CD1c-positive myeloid dendritic cell (primary cell): ENCODE results near the gene APLP2.

Experiments
- DNase-seq: peaks from one replicate; pipeline ENCODE4 v3.0.0-alpha.2; 2016; ENCODE audit errors: extremely low spot score

The APLP2 gene

DNA sequence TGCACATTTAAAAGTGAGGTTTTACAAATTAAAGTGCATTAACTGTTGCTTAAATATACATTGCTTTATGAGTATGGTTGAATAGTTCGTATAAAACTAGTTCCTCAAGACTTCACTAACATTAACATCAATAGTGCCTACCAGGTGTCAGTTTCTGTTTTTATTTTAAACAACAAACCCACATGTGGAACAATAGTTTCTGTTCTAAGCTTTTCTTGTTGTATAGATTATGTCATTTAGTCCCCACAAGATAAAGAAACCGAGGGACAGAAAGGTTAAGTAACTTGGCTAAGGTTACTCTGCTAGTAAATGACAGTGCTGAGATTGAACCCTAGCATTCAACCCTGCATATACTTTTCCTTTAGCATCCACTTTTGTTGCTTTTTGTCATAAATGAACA, 48.5 kb downstream of the APLP2 start:
- DNase-seq: no peak

DNA sequence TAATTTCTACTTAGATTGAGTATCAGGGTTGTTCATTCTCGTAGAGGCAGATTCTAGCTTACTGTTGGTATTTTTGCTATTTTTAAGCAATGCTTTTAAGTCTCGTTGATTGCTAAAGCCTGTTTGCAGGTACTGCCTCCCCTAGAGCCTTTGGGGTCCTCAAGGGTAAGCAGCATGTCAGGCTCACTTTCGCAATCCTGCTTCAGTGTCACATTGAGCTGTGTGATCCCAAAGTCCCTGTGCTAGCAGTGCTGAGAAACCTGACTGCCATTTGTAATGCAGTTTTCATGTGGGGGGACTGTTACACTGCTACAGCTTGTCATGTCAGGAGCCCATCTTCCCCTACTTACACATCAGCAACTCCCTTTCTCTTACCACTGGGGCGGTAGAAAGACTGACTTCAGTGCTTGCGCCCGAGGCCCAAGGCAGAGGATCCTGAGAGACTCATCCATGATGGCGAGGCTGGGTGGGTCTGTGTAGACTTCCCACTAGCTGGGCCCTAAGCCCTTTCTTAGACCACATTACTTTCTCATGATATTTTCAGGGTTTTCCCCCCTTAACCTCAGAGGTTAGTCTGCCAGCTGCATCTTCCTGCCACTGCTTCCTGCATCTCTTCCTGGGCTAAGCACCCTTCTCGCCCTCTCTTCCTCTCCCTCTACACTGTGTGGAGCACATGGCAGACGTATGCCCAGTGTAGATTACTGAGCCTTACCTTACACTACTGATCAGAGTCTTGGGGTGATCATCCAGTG, 49.1 kb downstream of the APLP2 start:
- DNase-seq: no peak

DNA sequence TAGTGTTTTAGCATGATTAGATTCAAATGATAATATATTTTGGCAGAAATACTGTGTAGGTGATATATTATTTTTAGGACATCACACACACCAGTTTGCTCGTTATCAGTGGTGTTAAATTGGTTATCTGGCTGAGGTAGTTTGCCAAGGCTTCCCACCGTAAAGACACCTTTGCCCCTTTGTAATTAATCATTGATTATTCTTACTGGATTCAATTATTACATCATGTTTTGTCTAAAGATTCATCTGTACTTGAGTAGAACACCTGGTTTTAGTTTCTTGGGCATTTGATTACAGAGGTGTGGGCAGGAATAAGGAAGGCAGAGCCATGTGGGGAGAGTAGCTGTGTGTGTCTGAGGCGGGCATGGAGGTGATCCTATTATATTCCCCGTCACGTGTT, 50.4 kb downstream of the APLP2 start:
- DNase-seq: no peak

DNA sequence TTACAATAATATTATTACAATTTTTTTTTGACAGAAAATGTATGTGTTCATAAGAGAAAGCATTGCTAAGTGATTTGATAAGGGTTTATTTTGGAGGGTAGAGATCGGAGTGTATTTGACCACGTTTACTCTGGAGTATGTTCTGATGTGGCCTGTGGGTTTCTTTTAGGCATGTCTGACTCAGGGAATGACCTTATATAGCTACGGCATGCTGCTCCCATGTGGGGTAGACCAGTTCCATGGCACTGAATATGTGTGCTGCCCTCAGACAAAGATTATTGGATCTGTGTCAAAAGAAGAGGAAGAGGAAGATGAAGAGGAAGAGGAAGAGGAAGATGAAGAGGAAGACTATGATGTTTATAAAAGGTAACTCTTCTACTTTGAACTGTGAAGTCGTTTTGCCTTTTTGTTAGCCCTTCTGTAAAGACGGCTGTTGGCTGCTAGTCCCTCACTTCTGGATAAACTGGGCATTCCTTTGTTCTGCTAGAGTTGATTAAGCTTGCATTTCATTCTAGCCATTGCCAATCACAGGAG, 51.8 kb downstream of the APLP2 start:
- no peak for DNase-seq

DNA sequence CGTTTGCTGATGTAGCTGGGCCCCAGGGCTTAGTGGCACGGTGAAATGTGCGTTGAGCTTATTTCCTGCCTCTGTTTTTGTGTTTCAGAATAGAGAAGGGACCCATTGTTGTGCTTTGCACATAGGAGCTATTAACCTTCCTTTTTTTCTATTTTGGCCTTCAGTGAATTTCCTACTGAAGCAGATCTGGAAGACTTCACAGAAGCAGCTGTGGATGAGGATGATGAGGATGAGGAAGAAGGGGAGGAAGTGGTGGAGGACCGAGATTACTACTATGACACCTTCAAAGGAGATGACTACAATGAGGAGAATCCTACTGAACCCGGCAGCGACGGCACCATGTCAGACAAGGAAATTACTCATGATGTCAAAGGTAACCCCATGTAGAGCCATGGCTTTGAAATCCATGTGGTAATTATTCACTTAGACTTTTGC, 52.5 kb downstream of the APLP2 start:
- peak; percentile 35 for DNase-seq

DNA sequence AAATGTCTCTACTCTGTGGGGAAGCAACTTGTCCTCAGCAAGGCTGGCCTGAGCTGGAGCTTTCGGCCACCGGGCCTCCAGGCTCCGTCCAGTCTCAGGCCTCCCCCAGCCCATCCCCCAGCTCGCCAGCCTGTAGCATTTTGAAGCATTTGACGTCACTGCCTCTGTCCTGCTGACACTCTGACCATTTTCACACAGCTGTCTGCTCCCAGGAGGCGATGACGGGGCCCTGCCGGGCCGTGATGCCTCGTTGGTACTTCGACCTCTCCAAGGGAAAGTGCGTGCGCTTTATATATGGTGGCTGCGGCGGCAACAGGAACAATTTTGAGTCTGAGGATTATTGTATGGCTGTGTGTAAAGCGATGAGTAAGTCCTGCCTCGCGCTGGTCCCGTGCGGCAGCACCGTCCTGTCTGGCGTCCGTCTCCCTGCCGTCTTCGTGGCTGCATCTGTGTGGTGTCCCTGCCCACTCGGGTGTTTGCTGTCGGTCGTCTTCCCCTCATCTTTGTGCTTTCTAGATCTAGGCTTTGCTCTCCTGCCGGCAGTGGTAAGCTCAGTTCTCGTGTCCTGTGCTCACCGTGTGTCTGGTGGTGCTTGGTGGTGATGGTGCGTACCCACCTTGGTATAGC, 53.8 kb downstream of the APLP2 start:
- DNase-seq: no peak

DNA sequence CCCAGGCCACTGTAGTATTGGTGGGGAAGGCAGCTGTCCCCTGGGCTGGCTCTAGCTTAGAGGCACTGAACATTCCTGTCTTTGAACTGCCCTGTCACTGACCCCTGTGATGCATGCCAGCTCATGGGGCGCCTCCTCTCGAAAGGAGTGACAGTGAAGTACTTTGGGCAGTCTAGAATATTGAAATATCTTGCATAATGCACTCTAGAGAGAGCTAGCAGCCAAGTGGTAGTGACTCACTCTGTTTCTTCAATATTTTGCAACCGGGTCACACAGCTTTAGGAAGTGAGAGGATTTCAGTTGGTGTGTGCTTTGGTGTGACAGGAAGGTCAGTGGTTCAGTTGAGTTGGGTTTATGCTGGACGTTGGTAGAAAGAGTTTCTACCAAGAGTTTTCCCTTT, 54.4 kb downstream of the APLP2 start:
- peak; percentile 95 for DNase-seq

DNA sequence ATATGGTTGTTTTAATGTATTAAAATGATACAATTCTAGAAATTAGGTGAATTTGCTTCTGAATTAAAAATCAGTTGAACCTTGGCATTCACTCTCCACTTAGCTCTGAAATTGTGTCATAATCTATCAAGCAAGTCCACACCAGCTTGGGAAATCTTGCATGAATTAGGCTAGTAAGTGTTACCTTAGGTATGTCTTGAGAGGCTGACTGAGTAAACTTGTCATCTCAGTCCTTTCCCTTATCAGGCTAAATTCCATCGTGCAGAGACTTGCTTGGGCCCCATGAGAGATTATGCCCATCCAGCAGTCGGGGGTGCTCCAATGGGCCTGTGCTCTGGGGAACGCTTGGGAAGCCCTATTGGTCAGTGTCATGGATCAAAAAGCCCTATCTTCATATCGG, 55.9 kb downstream of the APLP2 start:
- no peak for DNase-seq

DNA sequence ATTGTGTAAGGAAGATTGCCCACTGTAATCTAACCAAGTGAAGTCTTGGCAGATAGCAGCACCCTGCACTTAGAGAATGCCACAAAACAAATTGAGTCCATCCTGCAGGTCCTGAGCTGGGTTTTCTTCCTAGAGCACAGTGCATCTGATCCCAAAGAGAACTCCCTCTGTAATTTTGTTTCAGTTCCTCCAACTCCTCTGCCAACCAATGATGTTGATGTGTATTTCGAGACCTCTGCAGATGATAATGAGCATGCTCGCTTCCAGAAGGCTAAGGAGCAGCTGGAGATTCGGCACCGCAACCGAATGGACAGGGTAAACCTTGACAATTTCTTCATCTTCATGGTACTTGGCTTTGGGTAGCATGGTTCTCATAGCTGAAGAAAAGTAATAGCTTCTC, 56.8 kb downstream of the APLP2 start:
- peak; percentile 39 for DNase-seq

DNA sequence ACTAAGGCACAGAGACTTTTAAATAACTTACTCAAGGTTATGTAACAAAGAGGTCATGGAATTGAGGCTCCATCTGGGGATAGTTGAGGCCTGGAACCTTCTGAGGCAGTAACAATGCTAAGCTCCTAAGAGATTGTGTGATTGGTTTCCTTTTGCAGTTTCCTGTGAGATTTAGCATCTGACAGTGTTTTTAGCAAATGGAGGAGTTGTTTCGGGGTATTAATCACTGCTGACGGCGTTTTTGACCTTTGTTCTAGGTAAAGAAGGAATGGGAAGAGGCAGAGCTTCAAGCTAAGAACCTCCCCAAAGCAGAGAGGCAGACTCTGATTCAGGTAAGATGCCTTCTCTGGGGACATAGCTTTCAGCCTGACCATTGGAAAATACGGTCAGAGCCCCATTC, 57.8 kb downstream of the APLP2 start:
- DNase-seq: no peak

DNA sequence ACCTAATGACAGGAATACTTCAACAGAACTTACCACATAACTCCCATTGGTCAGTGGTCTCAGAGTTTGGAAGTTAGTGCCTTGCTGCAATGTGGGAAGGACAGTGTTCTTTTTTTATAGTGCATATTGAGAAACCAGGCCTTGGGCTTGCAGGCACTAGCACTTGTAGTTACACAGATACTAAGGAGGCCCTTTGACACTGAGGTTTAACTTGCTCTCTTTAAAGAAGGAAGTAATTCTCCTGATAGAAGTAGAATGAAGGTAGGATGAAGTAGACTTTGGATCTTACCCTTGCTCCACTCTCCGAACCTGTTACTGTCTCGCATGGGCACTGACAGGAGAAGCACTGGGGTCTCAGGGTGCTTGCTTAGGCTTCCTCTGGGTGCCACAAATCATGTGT, 58.9 kb downstream of the APLP2 start:
- no peak for DNase-seq

DNA sequence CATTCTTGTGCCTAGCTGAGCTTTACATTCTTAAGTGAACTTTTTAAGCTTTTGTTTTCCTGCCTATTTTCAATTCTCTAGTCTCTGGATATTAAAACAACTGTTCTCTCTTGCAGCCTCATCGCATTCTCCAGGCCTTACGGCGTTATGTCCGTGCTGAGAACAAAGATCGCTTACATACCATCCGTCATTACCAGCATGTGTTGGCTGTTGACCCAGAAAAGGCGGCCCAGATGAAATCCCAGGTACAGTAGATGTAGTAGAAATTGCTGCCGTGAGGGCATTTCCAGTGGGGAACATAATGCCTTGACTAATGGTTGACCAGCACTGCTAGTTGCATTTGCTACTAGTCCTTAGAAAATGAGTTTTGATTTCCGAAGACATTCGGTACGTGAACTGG, 60.2 kb downstream of the APLP2 start:
- no peak for DNase-seq

DNA sequence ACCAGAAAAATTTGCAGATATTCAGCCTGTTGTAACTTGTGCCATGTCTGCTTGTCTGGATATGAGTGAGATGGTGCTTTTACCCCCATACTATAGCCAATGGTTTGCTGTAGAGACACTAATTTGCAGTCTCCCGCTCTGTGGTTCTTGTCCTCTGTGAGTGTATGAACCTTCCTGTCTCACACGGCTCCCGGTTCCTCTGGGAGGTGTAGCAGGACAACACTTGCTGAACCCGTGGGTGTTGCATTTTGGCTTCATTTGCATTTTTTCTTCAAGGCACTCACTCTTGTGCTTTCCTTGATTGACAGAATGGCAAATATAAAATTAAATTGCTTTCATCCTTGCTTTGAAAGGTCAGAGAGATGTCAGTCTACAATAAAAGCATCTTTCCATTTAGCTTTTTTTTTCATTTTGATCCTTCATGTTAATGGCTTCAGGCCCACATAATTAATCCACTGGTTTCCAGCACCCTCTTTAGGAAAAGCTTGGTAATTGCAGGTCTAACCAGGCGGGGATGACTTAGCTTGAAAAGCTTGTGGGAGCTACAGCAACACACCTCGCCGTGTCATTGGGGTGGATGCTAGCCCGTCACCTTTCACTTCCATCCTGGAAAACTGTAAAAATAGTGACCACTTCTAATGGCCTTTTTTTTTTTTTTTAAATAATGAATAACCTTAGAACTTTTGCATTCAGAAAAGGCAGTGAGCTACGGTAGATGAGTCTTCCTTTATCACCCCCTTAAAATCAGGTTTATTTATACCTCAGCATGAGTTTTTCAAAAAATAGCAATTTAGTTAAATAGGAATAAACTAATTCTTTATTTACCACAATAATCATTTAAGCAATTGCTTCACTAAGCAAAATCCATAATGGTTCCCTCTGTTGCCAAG, 62.5 kb downstream of the APLP2 start:
- DNase-seq: peak; percentile 84

DNA sequence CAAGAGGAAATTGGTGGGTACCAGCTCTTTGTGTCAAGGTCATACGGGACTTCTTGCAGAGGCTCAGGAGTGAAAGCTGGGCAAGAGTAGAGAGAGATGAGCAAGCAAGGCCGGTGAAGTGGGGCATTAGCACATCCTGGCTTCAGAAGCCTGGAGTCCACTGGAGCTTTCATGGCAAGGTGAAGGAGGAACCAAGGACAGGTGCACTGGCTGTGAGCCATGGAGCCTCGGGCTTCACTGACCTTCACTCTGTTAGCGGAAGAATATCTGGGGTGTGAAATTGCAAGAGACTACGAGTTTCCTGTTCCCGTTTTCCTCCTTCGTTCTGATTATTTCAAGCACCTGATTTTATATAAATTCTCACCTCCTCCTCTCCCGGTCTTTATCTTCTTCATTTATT, 64.0 kb downstream of the APLP2 start:
- DNase-seq: no peak

DNA sequence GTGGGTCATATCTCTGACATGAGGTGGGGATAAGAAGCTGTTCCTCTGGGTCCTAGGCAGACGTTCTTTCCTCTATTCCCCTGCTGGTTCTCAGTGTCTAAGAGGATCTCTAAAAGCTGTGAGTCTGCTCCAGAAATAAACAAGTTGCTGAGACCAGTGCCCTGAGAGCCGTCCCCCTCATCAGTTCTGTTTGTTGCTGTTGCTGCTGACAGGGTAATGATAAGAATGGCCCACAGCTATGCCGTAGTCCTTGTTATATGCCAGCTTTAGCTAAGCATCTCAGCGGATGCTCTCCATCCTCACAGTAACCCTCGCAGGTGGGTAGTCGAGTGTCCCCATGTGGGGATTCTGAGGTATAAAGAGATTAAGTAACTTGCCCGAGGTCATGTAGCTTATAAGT, 66.4 kb downstream of the APLP2 start:
- no peak for DNase-seq

DNA sequence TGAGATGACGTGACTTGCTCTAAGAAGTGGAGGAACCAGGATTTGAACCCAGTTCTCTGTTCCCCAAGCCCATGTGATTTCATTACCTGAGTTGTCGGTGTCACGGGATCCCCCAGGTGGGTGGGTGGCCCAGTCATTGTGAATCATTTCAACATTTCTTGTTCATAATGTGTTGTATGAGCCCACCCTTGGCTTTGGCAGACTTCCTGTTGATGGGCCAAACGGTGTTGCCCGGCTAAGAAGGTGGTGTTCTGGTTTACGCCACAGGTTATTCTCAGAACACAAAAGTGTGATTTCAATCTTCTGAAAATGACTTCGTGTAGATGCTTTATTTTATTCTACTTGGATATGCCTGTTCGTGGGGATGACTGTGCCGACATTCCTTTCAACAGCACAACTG, 68.3 kb downstream of the APLP2 start:
- DNase-seq: no peak

DNA sequence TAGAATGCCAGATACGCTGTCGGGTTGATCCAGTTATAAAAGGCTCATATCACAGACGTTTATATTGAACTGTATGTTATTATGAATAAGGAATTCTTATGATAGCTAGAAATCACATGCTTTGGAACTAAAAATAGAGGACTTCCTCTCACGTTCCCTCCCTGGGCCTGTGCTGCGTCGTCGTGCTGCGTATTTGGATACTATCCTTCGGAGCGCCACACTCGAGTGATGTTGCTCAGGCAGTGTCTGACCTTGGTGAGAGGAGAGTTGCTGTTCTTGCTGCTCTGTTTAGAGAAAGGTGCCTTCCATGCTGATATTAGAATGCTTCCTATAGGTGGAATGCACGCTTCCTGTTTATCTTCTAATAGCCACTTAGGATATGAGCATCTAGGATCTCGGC, 69.7 kb downstream of the APLP2 start:
- no peak for DNase-seq

DNA sequence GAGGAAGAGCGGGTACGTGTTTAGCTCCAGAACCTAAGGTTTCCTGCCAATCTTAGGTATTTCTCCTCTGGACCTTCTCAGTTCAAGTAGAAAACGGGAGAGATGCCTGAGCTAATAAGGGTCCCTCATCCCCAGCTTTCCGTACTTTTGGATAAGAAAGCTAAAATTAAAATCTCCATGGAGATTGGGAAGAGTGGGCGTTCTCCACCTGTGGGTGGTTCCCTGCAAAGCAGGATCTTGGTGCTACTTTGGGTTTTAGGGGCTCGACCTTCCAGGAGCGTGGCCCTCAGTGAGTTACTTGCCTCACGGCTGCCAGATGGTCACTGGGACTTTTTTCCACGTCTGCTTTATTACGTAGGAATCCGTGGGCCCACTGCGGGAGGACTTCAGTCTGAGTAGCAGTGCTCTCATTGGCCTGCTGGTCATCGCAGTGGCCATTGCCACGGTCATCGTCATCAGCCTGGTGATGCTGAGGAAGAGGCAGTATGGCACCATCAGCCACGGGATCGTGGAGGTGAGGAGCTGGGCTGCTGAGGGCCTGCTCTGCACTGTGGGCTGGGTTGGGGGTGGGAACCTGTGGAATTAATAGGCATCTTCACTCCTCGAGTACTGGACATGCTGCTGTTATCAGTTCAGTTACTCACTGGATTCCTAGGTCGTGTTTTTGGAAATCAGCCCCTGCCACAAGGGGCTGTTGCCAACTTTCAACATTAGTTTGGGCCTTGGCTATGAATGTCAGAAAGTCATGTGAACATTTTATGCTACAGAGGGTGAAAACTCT, 72.1 kb downstream of the APLP2 start:
- no peak for DNase-seq

DNA sequence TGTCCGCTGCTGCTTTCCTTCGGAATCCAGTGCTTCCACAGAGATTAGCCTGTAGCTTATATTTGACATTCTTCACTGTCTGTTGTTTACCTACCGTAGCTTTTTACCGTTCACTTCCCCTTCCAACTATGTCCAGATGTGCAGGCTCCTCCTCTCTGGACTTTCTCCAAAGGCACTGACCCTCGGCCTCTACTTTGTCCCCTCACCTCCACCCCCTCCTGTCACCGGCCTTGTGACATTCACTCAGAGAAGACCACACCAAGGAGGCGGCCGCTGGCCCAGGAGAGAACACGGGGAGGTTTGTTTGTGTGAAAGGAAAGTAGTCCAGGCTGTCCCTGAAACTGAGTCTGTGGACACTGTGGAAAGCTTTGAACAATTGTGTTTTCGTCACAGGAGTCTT, 74.4 kb downstream of the APLP2 start:
- DNase-seq: no peak

DNA sequence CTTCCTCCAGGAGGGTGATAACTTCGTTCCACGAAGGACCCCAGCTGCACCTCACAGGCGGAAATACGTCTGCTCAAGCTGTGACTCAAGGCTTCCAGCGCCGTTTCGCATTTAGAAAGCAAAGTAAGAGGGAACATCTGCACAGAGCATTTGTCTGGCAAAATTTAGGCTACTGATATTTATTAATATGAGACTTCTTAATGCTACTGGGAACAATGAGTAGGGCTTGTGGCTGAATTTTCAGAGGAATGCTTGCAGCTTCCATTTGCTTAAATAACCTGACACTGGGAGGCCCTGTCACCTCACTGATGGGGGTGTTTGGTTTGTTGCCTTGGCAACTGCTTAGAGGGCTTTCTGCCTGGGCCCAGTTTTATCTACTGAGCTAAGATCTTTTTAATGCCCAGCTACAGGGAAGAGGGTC, 75.2 kb downstream of the APLP2 start:
- DNase-seq: no peak

DNA sequence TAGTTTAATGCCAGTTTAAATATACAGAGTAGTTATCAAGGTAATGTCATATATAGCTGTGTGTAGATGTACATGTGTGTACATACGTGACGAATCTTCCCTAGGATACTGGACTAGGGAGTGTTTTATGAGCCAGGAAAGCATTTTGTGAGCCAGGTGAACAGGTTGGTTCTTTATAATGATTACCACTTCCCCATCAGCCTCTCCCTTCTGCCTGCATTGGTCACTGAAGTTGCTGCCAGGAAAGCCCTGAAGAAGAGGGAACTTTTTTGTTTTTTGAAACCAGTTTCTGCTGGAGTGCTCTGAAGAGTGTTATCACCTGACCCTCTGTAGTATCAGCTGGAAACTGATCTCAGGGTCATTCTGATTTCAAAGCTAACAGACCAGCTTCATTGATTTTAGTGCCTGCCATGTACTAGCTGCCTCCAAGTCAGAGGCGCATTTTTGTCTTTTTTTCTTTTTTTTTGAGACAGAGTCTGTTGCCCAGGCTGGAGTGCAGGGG, 75.7 kb downstream of the APLP2 start:
- DNase-seq: no peak
